HEK293T (cell line): ENCODE data around the gene RITA1.

Source experiments
- CTCF ChIA-PET: fragments of 350-600 bp; formaldehyde crosslinking; extraction: SDS; loops from one replicate; lab custom pipeline; 2021; ENCODE audit warnings: antibody characterized with exemption, inconsistent platforms; lab: Yijun Ruan, JAX
- POLR2A ChIA-PET: fragments of 350-600 bp; formaldehyde crosslinking; extraction: SDS; loops from one replicate; lab custom pipeline; 2020; ENCODE audit warnings: antibody characterized with exemption, inconsistent platforms; lab: Yijun Ruan, JAX
- DNase-seq: peaks from one replicate; pipeline ENCODE4 v3.0.0; 2012; ENCODE audit warnings: mixed read lengths; ENCODE audit errors: extremely low spot score
- ARNT ChIP-seq: fragments of 450-650 bp; IDR thresholded peaks from 2 replicates; pipeline ENCODE4 v1.6.1; 2017; ENCODE audit warnings: mild to moderate bottlenecking
- BHLHE40 ChIP-seq: fragments of 450-650 bp; IDR thresholded peaks from 2 replicates; pipeline ENCODE4 v1.6.1; 2016; ENCODE audit warnings: mild to moderate bottlenecking, moderate library complexity, borderline replicate concordance
- CTBP1 ChIP-seq: fragments of 450-650 bp; IDR thresholded peaks from 2 replicates; pipeline ENCODE4 v1.6.1; 2016; ENCODE audit warnings: borderline replicate concordance
- ELF4 ChIP-seq: fragments of 450-650 bp; IDR thresholded peaks from 2 replicates; pipeline ENCODE4 v1.6.1; 2017; ENCODE audit warnings: antibody characterized with exemption
- FOXA1 ChIP-seq: fragments of 450-650 bp; IDR thresholded peaks from 2 replicates; pipeline ENCODE4 v1.6.1; 2016; ENCODE audit warnings: mild to moderate bottlenecking
- FOXK2 ChIP-seq: fragments of 450-650 bp; IDR thresholded peaks from 2 replicates; pipeline ENCODE4 v1.6.1; 2016; ENCODE audit warnings: mild to moderate bottlenecking
- FOXM1 ChIP-seq: fragments of 450-650 bp; IDR thresholded peaks from 2 replicates; pipeline ENCODE4 v1.6.1; 2017; ENCODE audit warnings: mild to moderate bottlenecking, borderline replicate concordance
- HDGF ChIP-seq: fragments of 450-650 bp; IDR thresholded peaks from 2 replicates; pipeline ENCODE4 v1.6.1; 2017; ENCODE audit warnings: antibody characterized with exemption, borderline replicate concordance
- L3MBTL2 ChIP-seq: fragments of 450-650 bp; conservative IDR thresholded peaks from 2 replicates; pipeline ENCODE4 v1.6.1; 2016; ENCODE audit warnings: mild to moderate bottlenecking
- LEF1 ChIP-seq: fragments of 450-650 bp; IDR thresholded peaks from 2 replicates; pipeline ENCODE4 v1.6.1; 2017; ENCODE audit warnings: mild to moderate bottlenecking, borderline replicate concordance
- NFRKB ChIP-seq: fragments of 450-650 bp; IDR thresholded peaks from 2 replicates; pipeline ENCODE4 v1.6.1; 2016; ENCODE audit warnings: mild to moderate bottlenecking, moderate library complexity
- PKNOX1 ChIP-seq: fragments of 450-650 bp; IDR thresholded peaks from 2 replicates; pipeline ENCODE4 v1.6.1; 2016
- SP1 ChIP-seq: fragments of 450-650 bp; IDR thresholded peaks from 2 replicates; pipeline ENCODE4 v1.6.1; 2017
- SUZ12 ChIP-seq: fragments of 450-650 bp; IDR thresholded peaks from 2 replicates; pipeline ENCODE4 v1.6.1; 2016; ENCODE audit warnings: mild to moderate bottlenecking
- TARDBP ChIP-seq: fragments of 450-650 bp; IDR thresholded peaks from 2 replicates; pipeline ENCODE4 v1.6.1; 2016
- ZNF384 ChIP-seq: fragments of 450-650 bp; IDR thresholded peaks from 2 replicates; pipeline ENCODE4 v1.6.1; 2016

The RITA1 gene

GRCh38 chr12:113152835-113153814 is 32.4 kb upstream of the RITA1 start:
- DNase-seq, result peak; percentile 82
- TF ChIP-seq L3MBTL2 (peak; percentile 83), ZNF384 (peak; percentile 43; the same call in 1 of the 2 replicates), TARDBP (no peak)
- CTCF ChIA-PET, result interaction anchor here (0.6 to 2.7 kb wide), 6 partner anchors 12 to 163 kb away, joined by 3 to 7 read pairs (median 3); partner anchors contain the start of gene DDX54
- POLR2A ChIA-PET, result interaction anchor here (1.0 to 1.2 kb wide), 3 partner anchors 17 to 32 kb away, joined by 3 read pairs; partner anchors contain the start of genes DDX54, RASAL1 and RITA1

- TF ChIP-seq BHLHE40, result no peak
- TF ChIP-seq TARDBP, result no peak
- TF ChIP-seq LEF1, result no peak
- TF ChIP-seq ELF4, result no peak
- TF ChIP-seq SP1, result no peak
- TF ChIP-seq ZNF384, result no peak
- no peak for TF ChIP-seq HDGF
- TF ChIP-seq NFRKB, result no peak
- no peak for TF ChIP-seq FOXA1
- TF ChIP-seq L3MBTL2, result no peak
- TF ChIP-seq ARNT, result no peak
- TF ChIP-seq PKNOX1, result no peak
- TF ChIP-seq SUZ12, result no peak
- no peak for TF ChIP-seq FOXK2
- TF ChIP-seq CTBP1, result no peak
- TF ChIP-seq FOXM1, result no peak
- ChIA-PET POLR2A (no interaction called here), CTCF (interaction anchor here (1.1 to 2.7 kb wide), 2 partner anchors 16 to 31 kb away, joined by 3 to 7 read pairs; partner anchors contain the start of gene DDX54)
- DNase-seq, result no peak
Observed at GRCh38 chr12:113154351-113154973, 31.1 kb upstream of the RITA1 start.

- ChIA-PET POLR2A (no interaction called here), CTCF (interaction anchor here (0.6 to 0.7 kb wide), 2 partner anchors 51 to 270 kb away, joined by 3 to 4 read pairs; no protein-coding TSS in a partner anchor)
- no peak for DNase-seq
- TF ChIP-seq SUZ12 (no peak), HDGF (no peak), CTBP1 (no peak), L3MBTL2 (no peak), FOXA1 (no peak)
Observed at GRCh38 chr12:113155060-113155459, 30.5 kb upstream of the RITA1 start.

GRCh38 chr12:113155646-113156045 is 29.9 kb upstream of the RITA1 start:
- ChIA-PET POLR2A (no interaction called here), CTCF (interaction anchor here (0.6 to 0.7 kb wide), 2 partner anchors 52 to 270 kb away, joined by 3 to 4 read pairs; no protein-coding TSS in a partner anchor)
- TF ChIP-seq TARDBP, result no peak
- TF ChIP-seq FOXA1, result no peak
- TF ChIP-seq FOXK2, result no peak
- TF ChIP-seq LEF1, result no peak
- TF ChIP-seq HDGF, result no peak
- no peak for TF ChIP-seq ZNF384
- no peak for TF ChIP-seq L3MBTL2
- TF ChIP-seq ELF4, result no peak
- no peak for TF ChIP-seq SP1
- TF ChIP-seq NFRKB, result no peak
- TF ChIP-seq FOXM1, result no peak
- no peak for TF ChIP-seq PKNOX1
- no peak for TF ChIP-seq ARNT
- TF ChIP-seq CTBP1, result no peak
- TF ChIP-seq SUZ12, result no peak
- no peak for DNase-seq

- no peak for DNase-seq
- no peak for TF ChIP-seq TARDBP
- POLR2A ChIA-PET, result no interaction called here
- CTCF ChIA-PET, result no interaction called here
Observed at GRCh38 chr12:113157218-113157859, 28.2 kb upstream of the RITA1 start.

DNA sequence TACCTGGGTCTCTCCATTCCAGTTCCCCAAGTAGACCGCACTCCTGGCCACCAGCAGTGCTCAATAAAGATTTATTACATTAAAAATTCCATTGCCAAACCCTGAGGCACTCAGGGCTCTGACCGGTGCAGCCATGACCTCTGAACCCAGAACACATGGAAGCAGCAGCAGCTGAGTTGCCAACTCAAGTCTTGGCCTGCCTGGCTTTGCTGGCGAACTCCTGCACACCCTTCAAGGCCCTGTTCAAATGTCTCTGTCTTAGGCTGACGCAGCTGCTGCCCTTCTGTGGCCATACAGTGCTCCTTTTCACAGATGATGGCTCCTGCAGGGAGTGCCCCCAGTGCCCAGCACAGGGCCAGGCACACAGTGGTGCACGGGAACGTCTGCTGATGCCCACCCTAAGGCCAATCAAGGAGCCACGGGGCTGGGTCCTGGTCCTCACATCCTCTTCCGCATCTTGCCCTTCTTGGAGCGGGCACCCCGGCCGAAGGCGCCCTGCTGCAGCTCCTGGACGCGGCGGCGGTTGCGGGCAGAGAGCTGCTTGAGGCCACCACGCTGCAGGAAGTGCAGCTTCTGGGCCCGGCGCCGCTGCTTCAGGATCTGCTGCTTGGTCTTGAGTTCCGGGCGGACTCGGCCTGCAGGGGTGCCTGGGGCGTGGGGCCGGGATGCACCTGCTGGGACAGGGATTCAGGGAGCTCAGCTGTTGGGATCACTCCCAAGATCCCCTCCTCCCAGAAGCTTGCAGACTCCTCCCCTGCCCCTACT is 26.9 kb upstream of the RITA1 start:
- CTCF ChIA-PET, result no interaction called here

More for the DNA sequence above, 26.9 kb upstream of the RITA1 start:
- TF ChIP-seq PKNOX1 (no peak), NFRKB (no peak), LEF1 (no peak), FOXK2 (no peak), ARNT (no peak), CTBP1 (no peak), TARDBP (no peak), HDGF (no peak), FOXA1 (no peak), BHLHE40 (no peak), L3MBTL2 (no peak), ZNF384 (no peak), ELF4 (no peak), SUZ12 (no peak), FOXM1 (no peak)
- POLR2A ChIA-PET, result no interaction called here
- no peak for DNase-seq
